Measurements from ENCODE around the gene ERAS.
"Not testable (repeated sequence)": the region's sequence is repeated elsewhere in the genome, so short reads cannot be mapped to it uniquely, and the experiment has no call there.

GRCh38 chrX:48872017-48872416 lies 45.7 kb downstream of the ERAS start:
- not testable (repeated sequence) for TF ChIP-seq GABPA (IDR thresholded peaks at IDR 0.05 in 1 of 2, conservative IDR thresholded peaks at IDR 0.05 in 1 of 2); CTCF (IDR thresholded peaks at IDR 0.05; ENCODE audit: low read depth, low read length, missing input control); REST (IDR thresholded peaks at IDR 0.05); MAX (IDR thresholded peaks at IDR 0.05); ATF3 (IDR thresholded peaks at IDR 0.05); SP1 (IDR thresholded peaks at IDR 0.05); EGR1 (IDR thresholded peaks at IDR 0.05; ENCODE audit: low read depth in 2 of 2); YY1 (IDR thresholded peaks at IDR 0.05); ZBTB33 (IDR thresholded peaks at IDR 0.05); HNF4G (IDR thresholded peaks at IDR 0.05)

All from liver (tissue), 3 donors.